HEK293 (cell line): Measurements from ENCODE around the gene REC114.

Experiments used
- CTCF ChIP-seq: fragments of 450-650 bp; formaldehyde crosslinking; IDR thresholded peaks from 2 replicates; pipeline ENCODE4 v1.5.1; 2016; ENCODE audit warnings: missing biosample characterization, missing genetic modification characterization
- KLF17 ChIP-seq: fragments of 450-650 bp; formaldehyde crosslinking; IDR thresholded peaks from 2 replicates; pipeline ENCODE4 v1.5.1; 2016; ENCODE audit warnings: missing biosample characterization, missing genetic modification characterization
- MYNN ChIP-seq: fragments of 450-650 bp; formaldehyde crosslinking; IDR thresholded peaks from 2 replicates; pipeline ENCODE4 v1.5.1; 2016; ENCODE audit warnings: missing biosample characterization, missing genetic modification characterization, borderline replicate concordance
- REST ChIP-seq: fragments of 450-650 bp; formaldehyde crosslinking; IDR thresholded peaks from 2 replicates; pipeline ENCODE4 v1.5.1; 2016; ENCODE audit warnings: missing biosample characterization, missing genetic modification characterization
- TCF7L2 ChIP-seq: IDR thresholded peaks from 2 replicates; pipeline ENCODE4 v1.6.1; 2011; ENCODE audit warnings: low read depth, mild to moderate bottlenecking, inconsistent platforms, low read length, moderate library complexity, borderline replicate concordance
- TRIM28 ChIP-seq: IDR thresholded peaks from 2 replicates; pipeline ENCODE4 v1.6.1; 2011; ENCODE audit warnings: low read length, control low read depth, borderline replicate concordance
- YY1 ChIP-seq: fragments of 450-650 bp; formaldehyde crosslinking; IDR thresholded peaks from 2 replicates; pipeline ENCODE4 v1.5.1; 2018; ENCODE audit warnings: missing biosample characterization, missing genetic modification characterization
- ZBTB20 ChIP-seq: fragments of 450-650 bp; formaldehyde crosslinking; IDR thresholded peaks from 2 replicates; pipeline ENCODE4 v1.5.1; 2016; ENCODE audit warnings: missing biosample characterization, missing genetic modification characterization
- ZNF23 ChIP-seq: fragments of 450-650 bp; formaldehyde crosslinking; IDR thresholded peaks from 2 replicates; pipeline ENCODE4 v1.5.1; 2016; ENCODE audit warnings: missing biosample characterization, missing genetic modification characterization, borderline replicate concordance
- ZNF302 ChIP-seq: fragments of 450-650 bp; formaldehyde crosslinking; IDR thresholded peaks from 2 replicates; pipeline ENCODE4 v1.5.1; 2016; ENCODE audit warnings: missing biosample characterization, missing genetic modification characterization, low read depth
- ZNF335 ChIP-seq: fragments of 450-650 bp; formaldehyde crosslinking; conservative IDR thresholded peaks from 2 replicates; pipeline ENCODE4 v1.5.1; 2016; ENCODE audit warnings: missing biosample characterization, missing genetic modification characterization
- ZNF362 ChIP-seq: fragments of 450-650 bp; formaldehyde crosslinking; IDR thresholded peaks from 2 replicates; pipeline ENCODE4 v1.5.1; 2016; ENCODE audit warnings: missing biosample characterization, missing genetic modification characterization
- ZNF555 ChIP-seq: fragments of 450-650 bp; formaldehyde crosslinking; conservative IDR thresholded peaks from 2 replicates; pipeline ENCODE4 v1.5.1; 2017; ENCODE audit warnings: missing biosample characterization, mild to moderate bottlenecking, missing genetic modification characterization, inconsistent platforms
- ZNF670 ChIP-seq: fragments of 450-650 bp; formaldehyde crosslinking; IDR thresholded peaks from 2 replicates; pipeline ENCODE4 v1.5.1; 2016; ENCODE audit warnings: missing biosample characterization, missing genetic modification characterization, low read depth

GRCh38 chr15:73403171-73403570 lies 39.8 kb upstream of the REC114 start:
- TF ChIP-seq CTCF (tag by site-specific recombination) (no peak), ZNF670 (tag by site-specific recombination) (no peak), KLF17 (no peak), TRIM28 (no peak), MYNN (tag by site-specific recombination) (no peak), YY1 (no peak), TCF7L2 (no peak), ZNF362 (tag by site-specific recombination) (no peak), ZNF23 (tag by site-specific recombination) (no peak), ZNF555 (no peak), REST (tag by site-specific recombination) (no peak), ZNF335 (tag by site-specific recombination) (no peak), ZNF302 (tag by site-specific recombination) (no peak), ZBTB20 (tag by site-specific recombination) (no peak)
